Naive thymus-derived CD4-positive, alpha-beta T cell (primary cell): ENCODE results near the gene CRB2. TPM values are rescaled to one million over a fixed set of nuclear protein-coding genes. Genes with fewer than 3 reads are reported as not detected.
"Not testable (repeated sequence)": the region's sequence is repeated elsewhere in the genome, so short reads cannot be mapped to it uniquely, and the experiment has no call there.

Experiments
- ATAC-seq: fragments of 150-1000 bp; cut with Tn5 transposase; 2 replicates; pipeline ENCODE4 v1.10.0; 2021; ENCODE audit warnings: mild to moderate bottlenecking, moderate library complexity
- CTCF ChIA-PET: fragments of 350-600 bp; sonication (Branson Sonifier 250); formaldehyde crosslinking; loops from one replicate; lab custom pipeline; 2021; ENCODE audit warnings: antibody characterized with exemption; lab: Charles Lee
- POLR2A ChIA-PET: fragments of 350-600 bp; sonication (Branson Sonifier 250); formaldehyde crosslinking; loops from one replicate; lab custom pipeline; 2021; ENCODE audit warnings: antibody characterized with exemption, inconsistent platforms; lab: Charles Lee
- DNase-seq, 9 donors: peaks; one replicate each; pipeline versions ENCODE4 v3.0.0 to v3.0.0-alpha.2; 2020 to 2022; ENCODE audit warnings: mixed read lengths in 1 of 9
- H3K27ac ChIP-seq: one replicate; pipeline ENCODE4 v1.7.0; 2013; ENCODE audit warnings: mild to moderate bottlenecking, low read depth, low read length, moderate library complexity
- H3K27me3 ChIP-seq, 2 donors: one replicate each; pipeline ENCODE4 v1.7.0; 2013; ENCODE audit warnings: low read length in 2 of 2, mild to moderate bottlenecking in 2 of 2, moderate library complexity in 2 of 2; ENCODE audit not compliant: control insufficient read depth in 2 of 2, insufficient read depth in 2 of 2
- H3K36me3 ChIP-seq, 3 experiments: 1 replicate in 2 of 3; 2 replicates in 1 of 3; pipeline ENCODE4 v1.7.0; 2013; ENCODE audit warnings: low read length in 3 of 3, mild to moderate bottlenecking in 3 of 3, moderate library complexity in 1 of 3; ENCODE audit not compliant: insufficient read depth in 3 of 3, control insufficient read depth in 2 of 3
- H3K4me1 ChIP-seq, 2 donors: one replicate each; pipeline ENCODE4 v1.7.0; 2013; ENCODE audit warnings: low read length in 2 of 2, mild to moderate bottlenecking in 2 of 2, moderate library complexity in 1 of 2; ENCODE audit not compliant: control insufficient read depth in 2 of 2, insufficient read depth in 2 of 2
- H3K4me3 ChIP-seq: 2 replicates; pipeline ENCODE4 v1.7.0; 2013; ENCODE audit warnings: mild to moderate bottlenecking, low read length
- H3K9me3 ChIP-seq, 3 experiments: 1 replicate in 2 of 3; 2 replicates in 1 of 3; pipeline ENCODE4 v1.7.0; 2013; ENCODE audit warnings: low read length in 3 of 3; ENCODE audit not compliant: control insufficient read depth in 2 of 3
- H3K27ac Mint-ChIP-seq, 9 donors: one replicate each; pipeline ENCODE4 v1.8.0; 2020 to 2022; ENCODE audit warnings: mixed read lengths in 9 of 9, mild to moderate bottlenecking in 8 of 9, moderate library complexity in 5 of 9, inconsistent platforms in 2 of 9
- H3K27me3 Mint-ChIP-seq, 5 donors: one replicate each; pipeline ENCODE4 v1.8.0; 2021 to 2022; ENCODE audit warnings: mixed read lengths in 5 of 5, mild to moderate bottlenecking in 1 of 5
- H3K36me3 Mint-ChIP-seq, 5 donors: one replicate each; pipeline ENCODE4 v1.8.0; 2020 to 2022; ENCODE audit warnings: mixed read lengths in 5 of 5, mild to moderate bottlenecking in 3 of 5, inconsistent platforms in 1 of 5
- H3K4me1 Mint-ChIP-seq, 7 donors: one replicate each; pipeline ENCODE4 v1.8.0; 2020 to 2022; ENCODE audit warnings: mixed read lengths in 7 of 7, mild to moderate bottlenecking in 3 of 7, inconsistent platforms in 1 of 7
- H3K4me3 Mint-ChIP-seq, 10 donors: one replicate each; pipeline ENCODE4 v1.8.0; 2020 to 2022; ENCODE audit warnings: mild to moderate bottlenecking in 10 of 10, mixed read lengths in 10 of 10, moderate library complexity in 6 of 10, inconsistent platforms in 2 of 10
- H3K9me3 Mint-ChIP-seq, 11 donors: one replicate each; pipeline ENCODE4 v1.8.0; 2020 to 2022; ENCODE audit warnings: mixed read lengths in 11 of 11, mild to moderate bottlenecking in 4 of 11, inconsistent platforms in 1 of 11, moderate library complexity in 1 of 11
- intact Hi-C, 2 donors: fragments of 100-400 bp; cut with micrococcal nuclease; formaldehyde crosslinking; loops; one replicate each; pipeline ENCODE4 v1.15.1; 2023
- polyA plus RNA-seq, 2 donors: library from polyadenylated mRNA; unstranded; fragments of 300-500 nt; fragmentation: Illumina TruSeq; gene quantifications; one replicate each; pipeline ENCODE4 v1.2.3, GENCODE V29; 2021
- total RNA-seq, 6 experiments: library from RNA in 5 of 6; stranded (reverse) in 5 of 6; gene quantifications; 1 replicate in 5 of 6; 2 replicates in 1 of 6; pipeline ENCODE4 v1.2.3 and lab custom pipeline; 2021 to 2026

Gene CRB2
- total and polyA plus RNA-seq, 7 experiments from 2014 or later = not detected

- Mint-ChIP-seq H3K27ac (no peak overlapping the region), H3K36me3 (peaks cover 0 to 10% (median 2%) of the 10 kb centered on the region in 5 donors), H3K4me3 (no peak overlapping the region), H3K4me1 (peaks cover 0 to 2% (median 0%) of the 10 kb centered on the region in 7 donors), H3K27me3 (no peaks in the 10 kb centered on the region), H3K9me3 (peaks cover 0 to 1% (median 0%) of the 10 kb centered on the region in 11 donors)
- Histone ChIP-seq H3K27me3 (no peaks in the 10 kb centered on the region), H3K4me1 (no peaks in the 10 kb centered on the region), H3K27ac (no peak overlapping the region), H3K9me3 (no peaks in the 10 kb centered on the region), H3K36me3 (no peaks in the 10 kb centered on the region), H3K4me3 (no peak overlapping the region)
- ATAC-seq = no peak
- ChIA-PET CTCF (no interaction called here), POLR2A (no interaction called here)
- DNase-seq = no peak
- intact Hi-C loops = no loop called here
These were observed 42.0 kb downstream of the CRB2 start for GRCh38 chr9:123397975-123398374.

DNA sequence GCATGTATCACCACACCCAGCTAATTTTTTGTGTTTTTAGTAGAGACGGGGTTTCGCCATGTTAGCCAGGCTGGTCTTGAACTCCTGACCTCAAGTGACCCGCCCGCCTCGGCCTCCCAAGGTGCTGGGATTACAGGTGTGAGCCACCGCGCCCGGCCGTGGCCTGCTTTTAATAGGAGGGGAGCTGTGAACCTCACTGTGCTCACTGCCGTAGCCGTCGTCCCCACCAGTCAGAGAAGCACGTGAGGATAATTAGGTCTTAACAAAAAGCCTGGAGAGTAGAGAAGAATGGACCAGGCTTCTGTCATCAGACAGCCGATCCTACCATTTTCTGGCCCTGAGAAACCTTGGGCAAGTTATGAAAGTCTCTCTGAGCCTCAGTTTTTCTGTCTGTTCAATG, 42.9 kb downstream of the CRB2 start:
- H3K4me1 ChIP-seq, H3K27me3 Mint-ChIP-seq, CTCF ChIA-PET, H3K36me3 Mint-ChIP-seq, H3K27ac Mint-ChIP-seq, H3K9me3 Mint-ChIP-seq, intact Hi-C loops, H3K4me3 Mint-ChIP-seq, H3K27me3 ChIP-seq, POLR2A ChIA-PET, H3K36me3 ChIP-seq, H3K27ac ChIP-seq, H3K4me1 Mint-ChIP-seq, H3K4me3 ChIP-seq, H3K9me3 ChIP-seq, DNase-seq, ATAC-seq: not testable (repeated sequence)

GRCh38 chr9:123399803-123400378, 43.9 kb downstream of the CRB2 start:
- H3K4me1 Mint-ChIP-seq = peaks cover 0 to 2% (median 0%) of the 10 kb centered on the region in 7 donors
- no peak overlapping the region for H3K4me3 Mint-ChIP-seq
- H3K9me3 Mint-ChIP-seq = no peaks in the 10 kb centered on the region
- no peak overlapping the region for H3K4me3 ChIP-seq
- DNase-seq (peak in 1 of 9 donors; percentile 33), ATAC-seq (no peak)
- no peaks in the 10 kb centered on the region for H3K4me1 ChIP-seq
- no peaks in the 10 kb centered on the region for H3K27me3 Mint-ChIP-seq
- H3K27ac Mint-ChIP-seq = no peak overlapping the region
- no peak overlapping the region for H3K27ac ChIP-seq
- intact Hi-C loops = loop anchor here in 1 of 2 donors (5.0 kb wide), 2 partner anchors 642 to 1137 kb away; no protein-coding TSS in a partner anchor
- peaks cover 0 to 4% (median 0%) of the 10 kb centered on the region in 5 donors for H3K36me3 Mint-ChIP-seq
- H3K27me3 ChIP-seq = no peaks in the 10 kb centered on the region
- ChIA-PET CTCF (no interaction called here), POLR2A (no interaction called here)
- no peaks in the 10 kb centered on the region for H3K9me3 ChIP-seq
- no peaks in the 10 kb centered on the region for H3K36me3 ChIP-seq

DNA sequence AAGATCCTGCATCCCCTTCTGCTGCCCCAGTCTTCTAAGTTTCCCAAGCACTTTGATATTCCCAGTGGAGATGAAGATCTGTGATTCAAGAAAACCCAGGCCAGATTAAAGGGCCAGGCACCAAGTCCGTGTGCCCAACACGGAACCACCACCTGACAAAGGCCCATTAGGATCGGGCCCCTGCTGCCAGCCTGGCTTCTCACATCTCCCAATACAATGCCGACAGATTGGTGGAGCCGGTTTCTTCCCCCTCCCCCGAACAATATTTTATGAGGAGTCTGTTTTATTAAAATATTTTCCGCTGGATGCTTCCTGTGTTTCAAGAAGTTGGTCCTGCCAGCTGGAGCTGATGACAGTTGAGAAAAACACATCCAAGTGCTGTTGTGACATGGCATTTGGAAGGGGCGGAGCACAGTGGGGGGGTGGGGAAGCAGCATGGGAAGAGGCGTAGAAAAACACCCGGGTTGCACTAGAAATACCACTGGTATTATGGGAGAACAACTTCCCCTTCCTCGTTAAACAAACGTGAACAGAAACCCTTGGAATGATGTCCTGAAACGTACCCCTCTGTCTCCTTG, 45.0 kb downstream of the CRB2 start:
- Mint-ChIP-seq H3K27me3 (no peaks in the 10 kb centered on the region), H3K4me3 (no peak overlapping the region), H3K36me3 (peaks cover 0 to 4% (median 0%) of the 10 kb centered on the region in 5 donors), H3K27ac (peak overlapping the region in 1 of 9 donors; percentile 25), H3K4me1 (peaks cover 0 to 2% (median under 1%) of the 10 kb centered on the region in 7 donors), H3K9me3 (no peaks in the 10 kb centered on the region)
- intact Hi-C loops = loop anchor here in 1 of 2 donors (5.0 kb wide), 2 partner anchors 641 to 1136 kb away; no protein-coding TSS in a partner anchor
- ChIA-PET POLR2A (no interaction called here), CTCF (no interaction called here)
- H3K4me3 ChIP-seq = no peak overlapping the region
- ATAC-seq (no peak), DNase-seq (no peak)
- no peaks in the 10 kb centered on the region for H3K36me3 ChIP-seq
- H3K4me1 ChIP-seq = peaks cover 0 to under 1% of the 10 kb centered on the region in 2 donors
- no peaks in the 10 kb centered on the region for H3K27me3 ChIP-seq
- no peak overlapping the region for H3K27ac ChIP-seq
- H3K9me3 ChIP-seq = no peaks in the 10 kb centered on the region

DNA sequence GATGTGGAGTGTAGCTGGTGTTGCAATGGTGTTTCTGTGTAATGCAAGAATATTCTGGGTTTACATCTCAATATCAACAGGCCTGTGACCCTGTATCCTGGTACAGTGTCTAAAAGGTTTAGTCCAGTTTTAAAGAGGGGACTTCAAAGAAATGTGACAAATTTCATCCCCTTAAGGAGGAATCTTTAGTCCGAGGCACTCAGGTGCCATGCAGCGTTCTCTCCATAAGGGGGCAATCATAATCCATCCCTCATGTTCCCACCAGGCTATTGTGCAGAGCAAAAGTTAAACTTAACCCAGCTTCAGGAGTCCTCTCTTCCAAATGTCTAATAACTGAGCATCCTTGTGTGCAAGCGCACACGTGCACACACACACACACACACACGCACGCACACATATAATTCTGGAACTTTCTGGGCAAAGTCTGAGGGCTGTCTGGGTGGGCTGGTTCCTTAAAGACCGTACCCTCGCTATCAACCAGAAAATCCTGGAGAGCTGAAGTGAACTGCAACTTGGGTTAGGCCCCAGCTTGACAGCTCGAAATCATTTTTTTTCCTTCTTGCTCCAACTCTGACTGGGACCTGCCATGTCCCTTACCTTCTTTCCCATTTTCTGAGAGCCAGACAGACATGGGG, 46.0 kb downstream of the CRB2 start:
- no peak for ATAC-seq
- Mint-ChIP-seq H3K9me3 (no peaks in the 10 kb centered on the region), H3K27me3 (no peaks in the 10 kb centered on the region), H3K36me3 (peaks cover 0 to 4% (median 0%) of the 10 kb centered on the region in 5 donors), H3K27ac (no peak overlapping the region), H3K4me3 (no peak overlapping the region), H3K4me1 (peaks cover 0 to 11% (median 10%) of the 10 kb centered on the region in 7 donors)
- no peak overlapping the region for H3K4me3 ChIP-seq
- no peaks in the 10 kb centered on the region for H3K36me3 ChIP-seq
- CTCF ChIA-PET = no interaction called here
- no peak for DNase-seq
- intact Hi-C loops = loop anchor here in 1 of 2 donors (5.0 kb wide), 2 partner anchors 640 to 1135 kb away; no protein-coding TSS in a partner anchor
- H3K27me3 ChIP-seq = no peaks in the 10 kb centered on the region
- H3K27ac ChIP-seq = no peak overlapping the region
- H3K4me1 ChIP-seq = peaks cover 0 to 3% of the 10 kb centered on the region in 2 donors
- no peaks in the 10 kb centered on the region for H3K9me3 ChIP-seq
- POLR2A ChIA-PET = no interaction called here

DNA sequence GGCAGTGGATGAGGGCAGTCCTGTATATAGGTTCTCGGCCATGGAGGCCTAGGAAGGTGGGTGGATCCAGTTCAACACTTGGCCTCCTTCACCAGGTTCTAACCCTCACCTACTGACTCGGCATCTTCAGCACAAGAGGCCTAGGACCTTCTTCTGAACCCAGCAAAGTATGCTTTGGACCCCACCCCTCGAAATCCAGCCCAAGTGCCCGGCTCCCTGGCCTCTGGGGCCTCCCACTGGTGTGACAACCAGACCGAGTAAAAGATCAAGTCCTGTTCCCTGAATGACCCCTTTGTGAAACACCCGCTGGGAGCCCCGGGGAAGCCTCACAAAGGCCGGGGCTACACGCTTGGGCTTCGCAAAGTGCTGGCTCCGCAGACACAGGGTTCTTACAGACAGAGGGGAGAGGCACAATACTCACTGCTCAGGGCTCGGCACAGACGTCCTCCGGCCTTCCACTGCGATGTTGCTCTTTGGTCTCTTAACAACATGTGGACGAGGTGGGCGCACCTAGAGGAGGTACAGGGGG, 47.0 kb downstream of the CRB2 start:
- Histone ChIP-seq H3K27me3 (no peaks in the 10 kb centered on the region), H3K9me3 (no peaks in the 10 kb centered on the region), H3K36me3 (no peaks in the 10 kb centered on the region), H3K4me1 (peaks cover 0 to 3% of the 10 kb centered on the region in 2 donors), H3K4me3 (no peak overlapping the region), H3K27ac (no peak overlapping the region)
- Mint-ChIP-seq H3K27ac (peak overlapping the region in 1 of 9 donors; percentile 44), H3K4me1 (peaks cover 0 to 16% (median 11%) of the 10 kb centered on the region in 7 donors), H3K9me3 (no peaks in the 10 kb centered on the region), H3K27me3 (no peaks in the 10 kb centered on the region), H3K36me3 (peaks cover 0 to 4% (median 0%) of the 10 kb centered on the region in 5 donors), H3K4me3 (no peak overlapping the region)
- DNase-seq (no peak), ATAC-seq (no peak)
- intact Hi-C loops = loop anchor here in 1 of 2 donors (5.0 kb wide), 2 partner anchors 639 to 1134 kb away; no protein-coding TSS in a partner anchor
- ChIA-PET CTCF (no interaction called here), POLR2A (no interaction called here)
